ENCODE data around the gene FXYD3. TPM values are rescaled to one million over a fixed set of nuclear protein-coding genes. Genes with fewer than 3 reads are reported as not detected.

Gene FXYD3
- total and polyA plus RNA-seq, 2 of the 13 experiments (the other 11 are each of a cell fraction or from before 2014, with no cell fraction given) = 4.9 TPM; not detected in 1

DNA sequence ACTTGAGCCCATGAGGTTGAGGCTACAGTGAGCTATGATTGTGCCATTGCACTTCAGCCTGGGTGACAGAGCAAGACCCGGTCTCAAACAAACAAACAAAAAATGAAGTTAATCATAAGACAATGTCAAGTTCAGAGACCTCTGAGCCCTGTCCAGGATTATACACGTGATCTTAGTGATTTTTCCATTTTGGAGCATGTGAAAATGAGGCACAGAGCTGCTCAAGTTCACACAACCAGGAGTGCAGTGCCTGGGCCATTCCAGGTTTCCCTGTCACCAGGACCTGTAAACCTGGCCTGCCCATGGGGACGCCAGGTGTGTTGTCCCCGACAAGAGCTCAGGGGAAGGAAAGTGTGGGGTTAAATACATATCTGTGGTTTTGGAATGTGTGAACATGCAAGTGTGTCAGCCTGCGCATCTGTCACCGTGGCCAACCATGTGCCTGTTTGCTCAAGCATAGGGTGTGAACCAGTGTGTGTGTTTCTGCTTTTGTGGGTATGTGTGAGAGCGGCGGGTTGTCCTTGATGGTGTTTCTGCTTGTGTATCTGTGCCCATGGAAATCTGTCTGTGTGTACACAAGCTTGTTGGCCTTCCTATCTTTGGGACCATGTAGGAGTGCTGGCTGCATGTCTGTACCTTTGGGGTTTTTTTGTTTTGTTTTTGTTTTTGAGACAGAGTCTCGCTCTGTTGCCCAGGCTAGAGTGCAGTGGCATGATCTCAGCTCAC lies 21.5 kb downstream of the FXYD3 start (continued):
- TF ChIP-seq, protein P1, sequence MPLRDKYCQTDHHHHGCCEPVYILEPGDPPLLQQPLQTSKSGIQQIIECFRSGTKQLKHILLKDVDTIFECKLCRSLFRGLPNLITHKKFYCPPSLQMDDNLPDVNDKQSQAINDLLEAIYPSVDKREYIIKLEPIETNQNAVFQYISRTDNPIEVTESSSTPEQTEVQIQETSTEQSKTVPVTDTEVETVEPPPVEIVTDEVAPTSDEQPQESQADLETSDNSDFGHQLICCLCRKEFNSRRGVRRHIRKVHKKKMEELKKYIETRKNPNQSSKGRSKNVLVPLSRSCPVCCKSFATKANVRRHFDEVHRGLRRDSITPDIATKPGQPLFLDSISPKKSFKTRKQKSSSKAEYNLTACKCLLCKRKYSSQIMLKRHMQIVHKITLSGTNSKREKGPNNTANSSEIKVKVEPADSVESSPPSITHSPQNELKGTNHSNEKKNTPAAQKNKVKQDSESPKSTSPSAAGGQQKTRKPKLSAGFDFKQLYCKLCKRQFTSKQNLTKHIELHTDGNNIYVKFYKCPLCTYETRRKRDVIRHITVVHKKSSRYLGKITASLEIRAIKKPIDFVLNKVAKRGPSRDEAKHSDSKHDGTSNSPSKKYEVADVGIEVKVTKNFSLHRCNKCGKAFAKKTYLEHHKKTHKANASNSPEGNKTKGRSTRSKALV (CRISPR knock-in tag; IDR thresholded peaks at IDR 0.05) = 0 out of 2 replicates have a peak, but pooled peaks have one; percentile 41
- TF ChIP-seq, protein P2, sequence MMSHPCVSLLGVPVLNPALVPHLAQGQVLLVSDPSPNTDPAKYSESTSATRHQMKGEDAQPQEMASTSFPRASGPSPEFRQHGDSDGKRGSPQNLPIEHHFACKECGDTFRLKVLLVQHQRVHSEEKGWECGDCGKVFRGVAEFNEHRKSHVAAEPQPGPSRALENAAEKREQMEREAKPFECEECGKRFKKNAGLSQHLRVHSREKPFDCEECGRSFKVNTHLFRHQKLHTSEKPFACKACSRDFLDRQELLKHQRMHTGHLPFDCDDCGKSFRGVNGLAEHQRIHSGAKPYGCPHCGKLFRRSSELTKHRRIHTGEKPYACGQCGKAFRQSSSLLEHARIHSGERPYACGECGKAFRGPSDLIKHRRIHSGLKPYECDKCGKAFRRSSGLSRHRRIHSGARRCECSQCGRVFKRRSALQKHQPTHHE (CRISPR knock-in tag; IDR thresholded peaks at IDR 0.05; ENCODE audit: borderline replicate concordance) = no peak
- peak; percentile 62 for TF ChIP-seq ZNF441 (CRISPR knock-in tag; IDR thresholded peaks at IDR 0.05; ENCODE audit: borderline replicate concordance)
- no peak; the same call in 1 of the 2 replicates for TF ChIP-seq ZSCAN25 (CRISPR knock-in tag; IDR thresholded peaks at IDR 0.05)
- no peak for TF ChIP-seq ATF1 (CRISPR knock-in tag; IDR thresholded peaks at IDR 0.05)
- no peak for TF ChIP-seq NCOA2 (CRISPR knock-in tag; IDR thresholded peaks at IDR 0.05)
- TF ChIP-seq RFXAP (CRISPR knock-in tag; IDR thresholded peaks at IDR 0.05; ENCODE audit: borderline replicate concordance) = no peak
- no peak for TF ChIP-seq ATF7-NPFF (CRISPR knock-in tag; IDR thresholded peaks at IDR 0.05; ENCODE audit: low read depth)
- TF ChIP-seq, protein P3, sequence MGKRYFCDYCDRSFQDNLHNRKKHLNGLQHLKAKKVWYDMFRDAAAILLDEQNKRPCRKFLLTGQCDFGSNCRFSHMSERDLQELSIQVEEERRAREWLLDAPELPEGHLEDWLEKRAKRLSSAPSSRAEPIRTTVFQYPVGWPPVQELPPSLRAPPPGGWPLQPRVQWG (CRISPR knock-in tag; IDR thresholded peaks at IDR 0.05; ENCODE audit: borderline replicate concordance, low read depth) = no peak
- peak; percentile 74; the same call in 1 of the 2 replicates for TF ChIP-seq ZNF879 (CRISPR knock-in tag; IDR thresholded peaks at IDR 0.05)
- no peak for TF ChIP-seq ZNF432 (CRISPR knock-in tag; IDR thresholded peaks at IDR 0.05; ENCODE audit: borderline replicate concordance)
- no peak for TF ChIP-seq ZNF543 (CRISPR knock-in tag; IDR thresholded peaks at IDR 0.05)
- no peak for TF ChIP-seq ZNF12 (CRISPR knock-in tag; IDR thresholded peaks at IDR 0.05)
- TF ChIP-seq SNAI1 (CRISPR knock-in tag; IDR thresholded peaks at IDR 0.05; ENCODE audit: borderline replicate concordance) = no peak
- no peak for TF ChIP-seq SOX13 (IDR thresholded peaks at IDR 0.05)
- peak in 1 of 2 experiments; percentile 34; a peak in 1 of 4 replicates for TF ChIP-seq SOX13 (CRISPR knock-in tag; conservative IDR thresholded peaks at IDR 0.05 in 1 of 2, IDR thresholded peaks at IDR 0.05 in 1 of 2)
- TF ChIP-seq, protein P4, sequence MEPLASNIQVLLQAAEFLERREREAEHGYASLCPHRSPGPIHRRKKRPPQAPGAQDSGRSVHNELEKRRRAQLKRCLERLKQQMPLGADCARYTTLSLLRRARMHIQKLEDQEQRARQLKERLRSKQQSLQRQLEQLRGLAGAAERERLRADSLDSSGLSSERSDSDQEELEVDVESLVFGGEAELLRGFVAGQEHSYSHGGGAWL (CRISPR knock-in tag; IDR thresholded peaks at IDR 0.05) = no peak
- no peak for TF ChIP-seq ZNF775 (CRISPR knock-in tag; IDR thresholded peaks at IDR 0.05; ENCODE audit: borderline replicate concordance)
- no peak for TF ChIP-seq TP53 (CRISPR knock-in tag; conservative IDR thresholded peaks at IDR 0.05)
- no peak for TF ChIP-seq ZNF577 (CRISPR knock-in tag; IDR thresholded peaks at IDR 0.05; ENCODE audit: borderline replicate concordance, low read depth)
- no peak for TF ChIP-seq RBM22 (optimal IDR thresholded peaks at IDR 0.05; ENCODE audit: low read length)
- no peak for TF ChIP-seq ZNF781 (CRISPR knock-in tag; IDR thresholded peaks at IDR 0.05; ENCODE audit: borderline replicate concordance, not compliant biosample characterization)
- peak; percentile 84 for TF ChIP-seq SAP130 (CRISPR knock-in tag; IDR thresholded peaks at IDR 0.05; ENCODE audit: low read depth)
- TF ChIP-seq, protein P5, sequence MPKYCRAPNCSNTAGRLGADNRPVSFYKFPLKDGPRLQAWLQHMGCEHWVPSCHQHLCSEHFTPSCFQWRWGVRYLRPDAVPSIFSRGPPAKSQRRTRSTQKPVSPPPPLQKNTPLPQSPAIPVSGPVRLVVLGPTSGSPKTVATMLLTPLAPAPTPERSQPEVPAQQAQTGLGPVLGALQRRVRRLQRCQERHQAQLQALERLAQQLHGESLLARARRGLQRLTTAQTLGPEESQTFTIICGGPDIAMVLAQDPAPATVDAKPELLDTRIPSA (CRISPR knock-in tag; IDR thresholded peaks at IDR 0.05; ENCODE audit: borderline replicate concordance) = no peak
- TF ChIP-seq POGZ (CRISPR knock-in tag; IDR thresholded peaks at IDR 0.05) = peak; percentile 28; the same call in 1 of the 2 replicates
- no peak for TF ChIP-seq ZNF546 (CRISPR knock-in tag; conservative IDR thresholded peaks at IDR 0.05)
- TF ChIP-seq ZBTB21 (CRISPR knock-in tag; IDR thresholded peaks at IDR 0.05) = no peak
